LNCaP clone FGC (cell line): Measurements from ENCODE around the gene PRDM4.
"Not testable (repeated sequence)": the region's sequence is repeated elsewhere in the genome, so short reads cannot be mapped to it uniquely, and the experiment has no call there.

ENCODE experiments used
- DNase-seq: peaks from one replicate; pipeline ENCODE4 v3.0.0-alpha.2; 2011; ENCODE audit warnings: low read depth
- H3K4me3 ChIP-seq: 2 replicates; pipeline ENCODE4 v1.5.1; 2011; ENCODE audit warnings: mild to moderate bottlenecking, low read depth, low read length, control low read depth
- CTCF ChIP-seq: IDR thresholded peaks from 2 replicates; pipeline ENCODE4 v1.5.1; 2012; ENCODE audit warnings: mild to moderate bottlenecking; ENCODE audit not compliant: control insufficient read depth, insufficient read depth; ENCODE audit errors: extremely low read depth

PRDM4 gene

GRCh38 chr12:107730618-107731341, 30.2 kb downstream of the PRDM4 start:
- no peak overlapping the region for H3K4me3 ChIP-seq
- no peak for DNase-seq
- TF ChIP-seq CTCF: no peak

- not testable (repeated sequence) for H3K4me3 ChIP-seq, DNase-seq
Observed at GRCh38 chr12:107727742-107728141, 33.2 kb downstream of the PRDM4 start.

- DNase-seq, H3K4me3 ChIP-seq: not testable (repeated sequence)
Observed at GRCh38 chr12:107727327-107727726, 33.6 kb downstream of the PRDM4 start.

GRCh38 chr12:107718606-107719005, 42.3 kb downstream of the PRDM4 start:
- H3K4me3 ChIP-seq: no peak overlapping the region
- DNase-seq: no peak
- no peak for TF ChIP-seq CTCF

GRCh38 chr12:107715780-107716179, 45.2 kb downstream of the PRDM4 start:
- DNase-seq: no peak
- no peak overlapping the region for H3K4me3 ChIP-seq
- no peak for TF ChIP-seq CTCF

- H3K4me3 ChIP-seq, DNase-seq: not testable (repeated sequence)
Observed at GRCh38 chr12:107705522-107705921, 55.4 kb downstream of the PRDM4 start.

GRCh38 chr12:107704041-107704440, 56.9 kb downstream of the PRDM4 start:
- H3K4me3 ChIP-seq: no peak overlapping the region
- no peak for TF ChIP-seq CTCF
- no peak for DNase-seq

- TF ChIP-seq CTCF: no peak
- no peak for DNase-seq
- no peak overlapping the region for H3K4me3 ChIP-seq
Observed at GRCh38 chr12:107702106-107702505, 58.8 kb downstream of the PRDM4 start.

GRCh38 chr12:107695772-107696171, 65.2 kb downstream of the PRDM4 start:
- not testable (repeated sequence) for H3K4me3 ChIP-seq, DNase-seq
- TF ChIP-seq CTCF: peak; percentile 38
